WTC11 (cell line): ENCODE measurements around the gene FMNL2. TPM values are rescaled to one million over a fixed set of nuclear protein-coding genes. Genes with fewer than 3 reads are reported as not detected.

Source experiments
- CREB1 ChIP-seq: sonication (generic); formaldehyde crosslinking; IDR thresholded peaks from 2 replicates; pipeline ENCODE4 v1.8.0; 2023; ENCODE audit warnings: mild to moderate bottlenecking, missing genetic modification reagents
- total RNA-seq: library from RNA; stranded (reverse); gene quantifications from 3 replicates; pipeline ENCODE4 v1.2.3, GENCODE V29; 2021
- TF ChIP-seq, protein P1 (sequence below): sonication (generic); formaldehyde crosslinking; IDR thresholded peaks from 2 replicates; pipeline ENCODE4 v1.8.0; 2022; ENCODE audit warnings: missing genetic modification reagents

The FMNL2 gene
- total RNA-seq, 1 experiment from 2014 or later = 43.0 TPM

DNA sequence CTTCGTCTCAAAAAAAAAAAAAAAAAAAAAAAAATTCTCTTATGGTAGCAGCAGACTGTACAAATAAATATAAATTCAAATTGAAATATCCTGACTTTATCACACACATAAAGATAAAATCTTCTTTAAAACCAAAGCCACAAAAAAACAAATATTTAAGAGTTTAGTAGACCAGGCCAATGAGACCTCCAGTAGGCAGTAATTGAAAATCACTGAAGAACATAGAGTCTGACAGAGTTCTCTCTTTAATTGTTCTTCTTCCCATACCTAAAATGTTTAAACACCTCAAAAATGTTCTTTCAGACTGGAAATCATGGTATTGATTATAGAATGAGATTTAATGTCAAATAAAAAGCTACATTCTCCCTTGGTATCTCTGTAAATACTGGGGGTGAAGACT is 361.5 kb downstream of the FMNL2 start (continued):
- TF ChIP-seq, protein P1, sequence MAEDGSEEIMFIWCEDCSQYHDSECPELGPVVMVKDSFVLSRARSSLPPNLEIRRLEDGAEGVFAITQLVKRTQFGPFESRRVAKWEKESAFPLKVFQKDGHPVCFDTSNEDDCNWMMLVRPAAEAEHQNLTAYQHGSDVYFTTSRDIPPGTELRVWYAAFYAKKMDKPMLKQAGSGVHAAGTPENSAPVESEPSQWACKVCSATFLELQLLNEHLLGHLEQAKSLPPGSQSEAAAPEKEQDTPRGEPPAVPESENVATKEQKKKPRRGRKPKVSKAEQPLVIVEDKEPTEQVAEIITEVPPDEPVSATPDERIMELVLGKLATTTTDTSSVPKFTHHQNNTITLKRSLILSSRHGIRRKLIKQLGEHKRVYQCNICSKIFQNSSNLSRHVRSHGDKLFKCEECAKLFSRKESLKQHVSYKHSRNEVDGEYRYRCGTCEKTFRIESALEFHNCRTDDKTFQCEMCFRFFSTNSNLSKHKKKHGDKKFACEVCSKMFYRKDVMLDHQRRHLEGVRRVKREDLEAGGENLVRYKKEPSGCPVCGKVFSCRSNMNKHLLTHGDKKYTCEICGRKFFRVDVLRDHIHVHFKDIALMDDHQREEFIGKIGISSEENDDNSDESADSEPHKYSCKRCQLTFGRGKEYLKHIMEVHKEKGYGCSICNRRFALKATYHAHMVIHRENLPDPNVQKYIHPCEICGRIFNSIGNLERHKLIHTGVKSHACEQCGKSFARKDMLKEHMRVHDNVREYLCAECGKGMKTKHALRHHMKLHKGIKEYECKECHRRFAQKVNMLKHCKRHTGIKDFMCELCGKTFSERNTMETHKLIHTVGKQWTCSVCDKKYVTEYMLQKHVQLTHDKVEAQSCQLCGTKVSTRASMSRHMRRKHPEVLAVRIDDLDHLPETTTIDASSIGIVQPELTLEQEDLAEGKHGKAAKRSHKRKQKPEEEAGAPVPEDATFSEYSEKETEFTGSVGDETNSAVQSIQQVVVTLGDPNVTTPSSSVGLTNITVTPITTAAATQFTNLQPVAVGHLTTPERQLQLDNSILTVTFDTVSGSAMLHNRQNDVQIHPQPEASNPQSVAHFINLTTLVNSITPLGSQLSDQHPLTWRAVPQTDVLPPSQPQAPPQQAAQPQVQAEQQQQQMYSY (CRISPR knock-in tag) = no peak
- no peak for TF ChIP-seq CREB1 (CRISPR knock-in tag)

Other genes with a start within 250 kb of the FMNL2 start
- 4.7 to 7.2 TPM (median 6.9 TPM) in 3 replicates for gene CACNB4, start 236.1 kb upstream of the FMNL2 start, total RNA-seq
- 9.0 to 12.0 TPM (median 11.1 TPM) in 3 replicates for gene STAM2, start 159.4 kb upstream of the FMNL2 start, total RNA-seq